PC-3 (cell line): ENCODE results near the gene SELP.

ENCODE experiments used
- EZH2 ChIP-seq: fragments of 300-600 bp; sonication (generic); IDR thresholded peaks from one replicate; pipeline ENCODE4 v1.6.1; 2017; ENCODE audit warnings: antibody characterized with exemption, mild to moderate bottlenecking, low read length; ENCODE audit not compliant: unreplicated experiment
- EZH2phosphoT487 ChIP-seq: fragments of 300-600 bp; sonication (generic); IDR thresholded peaks from 2 replicates; pipeline ENCODE4 v1.6.1; 2018; ENCODE audit warnings: mild to moderate bottlenecking, antibody characterized with exemption, low read length, borderline replicate concordance
- TF ChIP-seq, protein P1 (sequence below): fragments of 300-600 bp; sonication (generic); conservative IDR thresholded peaks from 2 replicates; pipeline ENCODE4 v1.5.1; 2017; ENCODE audit warnings: antibody characterized with exemption, low read depth, mild to moderate bottlenecking, low read length

DNA sequence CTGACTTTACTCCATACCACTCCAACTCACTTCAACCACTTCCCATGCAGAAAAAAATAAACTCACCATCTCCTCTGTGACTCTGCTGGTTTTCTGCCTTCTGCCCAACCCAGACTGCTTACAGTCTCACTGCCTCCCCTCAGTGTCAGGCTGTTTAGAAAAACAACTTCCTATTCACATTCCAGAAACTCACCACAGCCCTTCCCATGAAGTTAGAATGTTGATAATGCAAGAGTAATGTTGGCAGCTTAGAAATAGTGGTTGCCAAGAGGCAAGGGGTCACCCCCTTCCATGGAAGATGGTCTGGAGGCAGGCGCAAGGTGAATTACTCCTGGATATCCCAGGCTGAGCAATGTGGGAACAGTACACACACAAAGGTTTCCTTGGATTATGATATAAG lies at the start of gene SELP:
- TF ChIP-seq, protein P1, sequence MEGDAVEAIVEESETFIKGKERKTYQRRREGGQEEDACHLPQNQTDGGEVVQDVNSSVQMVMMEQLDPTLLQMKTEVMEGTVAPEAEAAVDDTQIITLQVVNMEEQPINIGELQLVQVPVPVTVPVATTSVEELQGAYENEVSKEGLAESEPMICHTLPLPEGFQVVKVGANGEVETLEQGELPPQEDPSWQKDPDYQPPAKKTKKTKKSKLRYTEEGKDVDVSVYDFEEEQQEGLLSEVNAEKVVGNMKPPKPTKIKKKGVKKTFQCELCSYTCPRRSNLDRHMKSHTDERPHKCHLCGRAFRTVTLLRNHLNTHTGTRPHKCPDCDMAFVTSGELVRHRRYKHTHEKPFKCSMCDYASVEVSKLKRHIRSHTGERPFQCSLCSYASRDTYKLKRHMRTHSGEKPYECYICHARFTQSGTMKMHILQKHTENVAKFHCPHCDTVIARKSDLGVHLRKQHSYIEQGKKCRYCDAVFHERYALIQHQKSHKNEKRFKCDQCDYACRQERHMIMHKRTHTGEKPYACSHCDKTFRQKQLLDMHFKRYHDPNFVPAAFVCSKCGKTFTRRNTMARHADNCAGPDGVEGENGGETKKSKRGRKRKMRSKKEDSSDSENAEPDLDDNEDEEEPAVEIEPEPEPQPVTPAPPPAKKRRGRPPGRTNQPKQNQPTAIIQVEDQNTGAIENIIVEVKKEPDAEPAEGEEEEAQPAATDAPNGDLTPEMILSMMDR: no peak
- TF ChIP-seq EZH2 (no peak), EZH2phosphoT487 (no peak)
